ENCODE data around the gene RAC3. TPM values are rescaled to one million over a fixed set of nuclear protein-coding genes. Genes with fewer than 3 reads are reported as not detected.

The RAC3 gene
- total RNA-seq, 2 experiments from 2014 or later = 15.1 to 24.4 TPM

DNA sequence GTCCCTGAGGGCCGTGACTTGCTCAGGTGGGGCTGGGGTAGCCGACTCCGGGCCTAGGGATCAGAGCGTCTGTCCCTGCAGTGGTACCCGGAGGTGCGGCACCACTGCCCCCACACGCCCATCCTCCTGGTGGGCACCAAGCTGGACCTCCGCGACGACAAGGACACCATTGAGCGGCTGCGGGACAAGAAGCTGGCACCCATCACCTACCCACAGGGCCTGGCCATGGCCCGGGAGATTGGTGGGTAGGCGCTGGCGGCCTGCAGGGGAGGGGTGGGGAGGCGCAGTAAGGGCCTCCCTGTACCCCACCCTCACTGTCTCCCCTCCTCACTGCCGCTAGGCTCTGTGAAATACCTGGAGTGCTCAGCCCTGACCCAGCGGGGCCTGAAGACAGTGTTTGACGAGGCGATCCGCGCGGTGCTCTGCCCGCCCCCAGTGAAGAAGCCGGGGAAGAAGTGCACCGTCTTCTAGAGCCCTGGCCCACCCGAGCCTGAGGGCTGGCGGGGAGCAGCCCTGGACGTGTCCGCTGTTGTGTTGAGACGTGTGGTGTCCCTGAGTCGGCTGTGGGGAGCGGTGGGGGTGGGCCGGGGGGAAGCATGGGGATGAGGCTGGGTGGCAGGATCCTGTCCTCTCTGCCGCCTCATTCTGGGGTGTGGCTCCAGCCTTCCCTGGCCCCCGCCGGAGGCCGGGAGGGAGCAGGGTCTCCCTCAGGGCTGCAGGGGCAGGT, 2.0 kb downstream of the RAC3 start:
- CTCF ChIA-PET (ENCODE audit: unreplicated experiment) = no interaction called here
- no peak overlapping the region for H3K4me2 ChIP-seq (ENCODE audit: low read length)
- intact Hi-C loops (cut with micrococcal nuclease; ENCODE audit: unreplicated experiment) = loop anchor here (5.0 kb wide), 1 partner anchor 174 kb away; no protein-coding TSS in a partner anchor

GRCh38 chr17:82034371-82035011, 3.0 kb downstream of the RAC3 start:
- ChIA-PET POLR2A (interaction anchor here (1.2 kb wide), 1 partner anchor 12 kb away, joined by 4 read pairs; the partner anchor contains the start of genes CENPX and LRRC45), CTCF (ENCODE audit: unreplicated experiment) (interaction anchor here (0.6 kb wide), 1 partner anchor 13 kb away, joined by 4 read pairs; no protein-coding TSS in a partner anchor)
- Histone ChIP-seq H3K9me2 (ENCODE audit: insufficient read depth, low read length) (no peaks in the 10 kb centered on the region), H2AFZ (ENCODE audit: low read length) (no peak overlapping the region), H3K27ac (ENCODE audit: low read depth, low read length, poor library complexity, severe bottlenecking) (no peak overlapping the region), H3K4me3 (ENCODE audit: low read depth, low read length, poor library complexity, severe bottlenecking) (no peak overlapping the region), H4K20me1 (ENCODE audit: insufficient read depth, low read length) (0 out of 2 replicates have a peak, but pooled peaks cover 5% of the 10 kb centered on the region), H3K4me2 (ENCODE audit: low read length) (no peak overlapping the region), H3K36me3 (ENCODE audit: insufficient read depth, low read length) (no peaks in the 10 kb centered on the region), H3K9me3 (ENCODE audit: low read length) (no peaks in the 10 kb centered on the region), H3K4me1 (ENCODE audit: insufficient read depth, low read length, poor library complexity, severe bottlenecking) (peaks cover 31% of the 10 kb centered on the region), H3K79me2 (ENCODE audit: insufficient read depth, low read depth, low read length) (no peaks in the 10 kb centered on the region)
- BruUV-seq (replicated peaks) = no TSS peak
- DNase-seq (ENCODE audit: low spot score) = no peak
- TF ChIP-seq CTCF (conservative IDR thresholded peaks at IDR 0.05; ENCODE audit: low read length) = no peak
- TF ChIP-seq EZH2phosphoT487 (IDR thresholded peaks at IDR 0.05; ENCODE audit: borderline replicate concordance, low read depth, low read length) = no peak
- intact Hi-C loops (cut with micrococcal nuclease; ENCODE audit: unreplicated experiment) = loop anchor here (5.0 kb wide), 2 partner anchors 162 to 173 kb away; partner anchors contain the start of gene ARHGDIA

More for the DNA sequence above, 2.0 kb downstream of the RAC3 start:
- no peak overlapping the region for H3K4me3 ChIP-seq (ENCODE audit: low read depth, low read length, poor library complexity, severe bottlenecking)
- peaks cover 25% of the 10 kb centered on the region for H3K4me1 ChIP-seq (ENCODE audit: insufficient read depth, low read length, poor library complexity, severe bottlenecking)
- no peaks in the 10 kb centered on the region for H3K9me3 ChIP-seq (ENCODE audit: low read length)
- no peaks in the 10 kb centered on the region for H3K36me3 ChIP-seq (ENCODE audit: insufficient read depth, low read length)
- H3K27ac ChIP-seq (ENCODE audit: low read depth, low read length, poor library complexity, severe bottlenecking) = no peak overlapping the region
- TF ChIP-seq EZH2phosphoT487 (IDR thresholded peaks at IDR 0.05; ENCODE audit: borderline replicate concordance, low read depth, low read length) (no peak), CTCF (conservative IDR thresholded peaks at IDR 0.05; ENCODE audit: low read length) (no peak)
- BruUV-seq (replicated peaks) = no TSS peak
- H3K9me2 ChIP-seq (ENCODE audit: insufficient read depth, low read length) = no peaks in the 10 kb centered on the region
- H2AFZ ChIP-seq (ENCODE audit: low read length) = no peak overlapping the region
- POLR2A ChIA-PET = no interaction called here
- 0 out of 2 replicates have a peak, but pooled peaks cover 5% of the 10 kb centered on the region for H4K20me1 ChIP-seq (ENCODE audit: insufficient read depth, low read length)
- H3K79me2 ChIP-seq (ENCODE audit: insufficient read depth, low read depth, low read length) = no peaks in the 10 kb centered on the region
- no peak for DNase-seq (ENCODE audit: low spot score)

Data from OCI-LY7 (cell line).